Cerebellar cortex (tissue), 1 donor: ENCODE data around the gene PERM1.
"Not testable (repeated sequence)": the region's sequence is repeated elsewhere in the genome, so short reads cannot be mapped to it uniquely, and the experiment has no call there.

Experiments
- DNase-seq: peaks from one replicate; pipeline ENCODE4 v3.0.0-alpha.2; 2015; ENCODE audit warnings: low spot score

PERM1 gene

GRCh38 chr1:1017397-1018320 is 35.8 kb upstream of the PERM1 start:
- not testable (repeated sequence) for DNase-seq

- no peak for DNase-seq
Observed at GRCh38 chr1:1014799-1015681, 33.1 kb upstream of the PERM1 start.

- DNase-seq = peak; percentile 59
Observed at GRCh38 chr1:1013922-1014648, 32.2 kb upstream of the PERM1 start.

- peak; percentile 74 for DNase-seq
Observed at GRCh38 chr1:1013105-1013921, 31.4 kb upstream of the PERM1 start, which contains the start of gene ISG15. Gene ISG15 (plus strand): TSS chr1:1013497. CDS start chr1:1013574, 77 bp downstream.

- DNase-seq = not testable (repeated sequence)
Observed at GRCh38 chr1:1012736-1013104, 30.8 kb upstream of the PERM1 start.

- DNase-seq = no peak
Observed at GRCh38 chr1:1011396-1011949, 29.6 kb upstream of the PERM1 start.

GRCh38 chr1:1010131-1010530 is 28.2 kb upstream of the PERM1 start:
- DNase-seq = not testable (repeated sequence)

- no peak for DNase-seq
Observed at GRCh38 chr1:1006305-1007159, 24.6 kb upstream of the PERM1 start.

- DNase-seq = no peak
Observed at GRCh38 chr1:1005774-1006304, 23.9 kb upstream of the PERM1 start.

GRCh38 chr1:1004780-1005697 is 23.1 kb upstream of the PERM1 start:
- no peak for DNase-seq

GRCh38 chr1:1004420-1004779 is 22.5 kb upstream of the PERM1 start:
- no peak for DNase-seq

GRCh38 chr1:1003618-1004419 is 21.9 kb upstream of the PERM1 start:
- no peak for DNase-seq

- no peak for DNase-seq
Observed at GRCh38 chr1:1001057-1001783, 19.3 kb upstream of the PERM1 start.

- DNase-seq = peak; percentile 65
Observed at GRCh38 chr1:1000357-1001056, 18.6 kb upstream of the PERM1 start.

GRCh38 chr1:999725-1000356 is 17.9 kb upstream of the PERM1 start, which contains the start of gene HES4:
Gene HES4 (minus strand): TSS chr1:1000097. CDS start chr1:999973, 124 bp downstream.
- DNase-seq = peak; percentile 71
